Tracheal epithelial cell (primary cell): Measurements from ENCODE around the gene ACADS. TPM values are rescaled to one million over a fixed set of nuclear protein-coding genes. Genes with fewer than 3 reads are reported as not detected.

Experiments
- total RNA-seq: library from RNA; depleted of rRNA; stranded (reverse); fragments of >200 nt; gene quantifications from 2 replicates; pipeline ENCODE4 v1.2.1, GENCODE V29; 2014

ACADS gene
- 13.4 and 15.2 TPM in 2 replicates for total RNA-seq

GRCh38 chr12:120725659-120726509 is at the start of gene ACADS:
Gene ACADS, plus strand, starts transcription at chr12:120725826. Its CDS starts 60 bp downstream, at chr12:120725886.

GRCh38 chr12:120686690-120687577 is 38.7 kb upstream of the ACADS start, which contains the start of gene MLEC:
Gene MLEC, plus strand, starts transcription at chr12:120687149. Its CDS starts 148 bp downstream, at chr12:120687297.

GRCh38 chr12:120710031-120710804 is 15.4 kb upstream of the ACADS start, which contains the start of gene UNC119B:
Gene UNC119B, plus strand, starts transcription at chr12:120710458. Its CDS starts 17 bp downstream, at chr12:120710475.

Other genes starting within 250 kb of the ACADS start
- 118 and 186 TPM in 2 replicates for gene DYNLL1, start 229.7 kb upstream of the ACADS start, total RNA-seq
- 24.3 and 28.6 TPM in 2 replicates for gene COQ5, start 196.7 kb upstream of the ACADS start, total RNA-seq
- gene RNF10, start 191.5 kb upstream of the ACADS start, total RNA-seq: 101 and 161 TPM in 2 replicates
- 38.2 and 44.8 TPM in 2 replicates for gene POP5, start 144.4 kb upstream of the ACADS start, total RNA-seq
- not detected in 2 replicates for gene CABP1, start 85.2 kb upstream of the ACADS start, total RNA-seq
- gene MLEC, start 38.7 kb upstream of the ACADS start, total RNA-seq: 51.6 and 76.6 TPM in 2 replicates
- gene UNC119B, start 15.4 kb upstream of the ACADS start, total RNA-seq: 12.0 and 18.8 TPM in 2 replicates
- gene SPPL3, start 178.5 kb downstream of the ACADS start, total RNA-seq: 5.5 and 9.2 TPM in 2 replicates